ENCODE results near the gene GOLM1.

Gene GOLM1

DNA sequence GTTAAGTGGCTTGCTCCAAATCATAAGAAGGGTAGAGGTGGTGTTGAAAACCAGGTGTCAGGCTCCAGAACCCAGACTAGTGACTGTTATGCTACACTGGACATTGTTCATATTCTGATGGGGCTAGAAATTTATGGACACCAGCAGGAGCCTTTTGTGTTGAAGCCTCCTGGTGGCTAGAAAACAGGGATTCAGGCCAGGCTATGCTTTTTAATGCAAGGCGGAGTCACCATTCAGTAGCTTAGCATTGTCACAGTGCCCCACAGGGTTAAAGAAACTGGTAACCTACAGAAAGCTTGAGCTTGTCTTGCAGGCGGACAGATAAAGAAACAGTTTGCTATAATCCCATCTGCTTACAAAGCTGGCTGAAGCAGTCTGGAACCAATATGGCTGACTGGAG, 23.0 kb upstream of the GOLM1 start:
- Histone ChIP-seq H3K36me3 (ENCODE audit: control insufficient read depth, insufficient read depth, low read length) (no peaks in the 10 kb centered on the region), H3K79me2 (no peaks in the 10 kb centered on the region), H3K4me1 (no peaks in the 10 kb centered on the region), H3K27me3 (ENCODE audit: control insufficient read depth, insufficient read depth, low read length) (no peaks in the 10 kb centered on the region), H2AFZ (no peak overlapping the region), H3K9ac (no peak overlapping the region), H3K9me3 (ENCODE audit: control insufficient read depth, low read length) (no peaks in the 10 kb centered on the region), H3K27ac (no peak overlapping the region), H3K4me3 (ENCODE audit: low read depth, low read length) (no peak overlapping the region), H3K4me2 (ENCODE audit: low read length) (no peak overlapping the region)
- TF ChIP-seq, protein P1, sequence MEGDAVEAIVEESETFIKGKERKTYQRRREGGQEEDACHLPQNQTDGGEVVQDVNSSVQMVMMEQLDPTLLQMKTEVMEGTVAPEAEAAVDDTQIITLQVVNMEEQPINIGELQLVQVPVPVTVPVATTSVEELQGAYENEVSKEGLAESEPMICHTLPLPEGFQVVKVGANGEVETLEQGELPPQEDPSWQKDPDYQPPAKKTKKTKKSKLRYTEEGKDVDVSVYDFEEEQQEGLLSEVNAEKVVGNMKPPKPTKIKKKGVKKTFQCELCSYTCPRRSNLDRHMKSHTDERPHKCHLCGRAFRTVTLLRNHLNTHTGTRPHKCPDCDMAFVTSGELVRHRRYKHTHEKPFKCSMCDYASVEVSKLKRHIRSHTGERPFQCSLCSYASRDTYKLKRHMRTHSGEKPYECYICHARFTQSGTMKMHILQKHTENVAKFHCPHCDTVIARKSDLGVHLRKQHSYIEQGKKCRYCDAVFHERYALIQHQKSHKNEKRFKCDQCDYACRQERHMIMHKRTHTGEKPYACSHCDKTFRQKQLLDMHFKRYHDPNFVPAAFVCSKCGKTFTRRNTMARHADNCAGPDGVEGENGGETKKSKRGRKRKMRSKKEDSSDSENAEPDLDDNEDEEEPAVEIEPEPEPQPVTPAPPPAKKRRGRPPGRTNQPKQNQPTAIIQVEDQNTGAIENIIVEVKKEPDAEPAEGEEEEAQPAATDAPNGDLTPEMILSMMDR (IDR thresholded peaks at IDR 0.05): no peak

DNA sequence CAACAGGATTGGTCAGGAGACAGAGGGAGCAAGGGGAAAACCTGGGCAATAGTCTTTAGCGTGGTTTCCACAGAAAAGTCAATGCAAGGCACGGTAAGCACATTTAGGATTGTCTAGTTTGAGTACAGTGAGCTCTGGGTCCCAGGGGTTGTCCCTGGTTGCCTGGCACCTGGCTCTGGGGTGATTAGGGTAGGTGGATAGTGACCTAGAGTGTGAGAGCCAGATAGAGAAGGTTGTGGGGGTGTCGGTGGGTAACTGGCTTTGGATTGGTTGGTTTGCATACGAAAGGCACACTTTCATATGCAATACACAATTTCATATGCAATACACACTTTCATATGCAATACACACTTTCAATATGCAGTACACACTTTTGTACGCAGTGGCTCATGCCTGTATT, 20.1 kb upstream of the GOLM1 start:
- no peak overlapping the region for H3K4me2 ChIP-seq (ENCODE audit: low read length)
- no peak overlapping the region for H3K4me3 ChIP-seq (ENCODE audit: low read depth, low read length)
- no peaks in the 10 kb centered on the region for H3K9me3 ChIP-seq (ENCODE audit: control insufficient read depth, low read length)
- TF ChIP-seq, protein P1 (IDR thresholded peaks at IDR 0.05): no peak
- H3K27me3 ChIP-seq (ENCODE audit: control insufficient read depth, insufficient read depth, low read length): no peaks in the 10 kb centered on the region
- no peaks in the 10 kb centered on the region for H3K4me1 ChIP-seq
- H3K79me2 ChIP-seq: no peaks in the 10 kb centered on the region
- no peaks in the 10 kb centered on the region for H3K36me3 ChIP-seq (ENCODE audit: control insufficient read depth, insufficient read depth, low read length)
- H3K9ac ChIP-seq: no peak overlapping the region
- no peak overlapping the region for H3K27ac ChIP-seq
- no peak overlapping the region for H2AFZ ChIP-seq

DNA sequence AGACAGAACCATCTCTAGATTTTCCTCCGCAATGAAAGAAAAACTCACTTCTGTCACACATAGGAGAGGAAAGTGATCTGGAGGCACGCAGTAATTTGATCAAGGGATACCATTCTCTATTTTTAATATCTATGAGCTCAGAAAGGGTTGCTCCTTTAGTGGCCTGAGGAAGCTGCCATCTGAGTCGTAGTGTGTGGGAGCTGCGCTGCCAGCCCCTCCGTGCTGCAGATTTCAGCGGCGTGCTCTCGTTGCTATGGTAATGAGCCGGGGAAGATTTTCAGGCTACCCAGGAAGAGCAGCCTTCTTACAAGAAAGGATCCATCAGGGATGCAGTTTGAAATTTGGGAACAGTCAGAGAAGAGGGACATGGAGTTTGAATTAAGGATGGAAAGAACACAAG, 17.1 kb upstream of the GOLM1 start:
- no peak overlapping the region for H3K9ac ChIP-seq
- TF ChIP-seq, protein P1 (IDR thresholded peaks at IDR 0.05): no peak
- H3K4me1 ChIP-seq: no peaks in the 10 kb centered on the region
- H3K9me3 ChIP-seq (ENCODE audit: control insufficient read depth, low read length): no peaks in the 10 kb centered on the region
- no peak overlapping the region for H3K4me2 ChIP-seq (ENCODE audit: low read length)
- no peak overlapping the region for H3K27ac ChIP-seq
- no peaks in the 10 kb centered on the region for H3K79me2 ChIP-seq
- no peak overlapping the region for H2AFZ ChIP-seq
- no peaks in the 10 kb centered on the region for H3K27me3 ChIP-seq (ENCODE audit: control insufficient read depth, insufficient read depth, low read length)
- H3K4me3 ChIP-seq (ENCODE audit: low read depth, low read length): no peak overlapping the region
- no peaks in the 10 kb centered on the region for H3K36me3 ChIP-seq (ENCODE audit: control insufficient read depth, insufficient read depth, low read length)

DNA sequence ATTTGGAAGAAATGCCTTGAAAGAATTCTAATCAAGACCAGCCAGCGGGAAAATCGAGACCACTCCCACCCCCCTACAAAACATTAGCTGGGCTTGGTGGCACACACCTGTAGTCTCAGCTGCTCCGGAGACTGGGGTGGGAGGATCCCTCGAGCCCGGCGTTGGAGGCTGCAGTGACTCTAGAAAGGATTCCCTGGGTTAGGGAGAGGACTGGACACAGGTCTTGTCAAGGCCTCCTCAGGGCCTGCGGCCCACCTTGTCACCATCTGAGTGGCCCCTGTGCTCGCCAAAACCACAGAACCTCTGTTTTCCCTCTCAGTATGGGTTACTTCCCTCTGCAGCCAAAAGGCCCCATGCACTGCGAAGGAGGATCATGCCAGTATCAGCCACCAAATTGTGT, 16.5 kb upstream of the GOLM1 start:
- Histone ChIP-seq H3K36me3 (ENCODE audit: control insufficient read depth, insufficient read depth, low read length) (no peaks in the 10 kb centered on the region), H3K4me2 (ENCODE audit: low read length) (no peak overlapping the region), H2AFZ (no peak overlapping the region), H3K9me3 (ENCODE audit: control insufficient read depth, low read length) (no peaks in the 10 kb centered on the region), H3K9ac (no peak overlapping the region), H3K27me3 (ENCODE audit: control insufficient read depth, insufficient read depth, low read length) (no peaks in the 10 kb centered on the region), H3K27ac (no peak overlapping the region), H3K79me2 (no peaks in the 10 kb centered on the region), H3K4me3 (ENCODE audit: low read depth, low read length) (no peak overlapping the region), H3K4me1 (no peaks in the 10 kb centered on the region)
- TF ChIP-seq, protein P1 (IDR thresholded peaks at IDR 0.05): no peak

DNA sequence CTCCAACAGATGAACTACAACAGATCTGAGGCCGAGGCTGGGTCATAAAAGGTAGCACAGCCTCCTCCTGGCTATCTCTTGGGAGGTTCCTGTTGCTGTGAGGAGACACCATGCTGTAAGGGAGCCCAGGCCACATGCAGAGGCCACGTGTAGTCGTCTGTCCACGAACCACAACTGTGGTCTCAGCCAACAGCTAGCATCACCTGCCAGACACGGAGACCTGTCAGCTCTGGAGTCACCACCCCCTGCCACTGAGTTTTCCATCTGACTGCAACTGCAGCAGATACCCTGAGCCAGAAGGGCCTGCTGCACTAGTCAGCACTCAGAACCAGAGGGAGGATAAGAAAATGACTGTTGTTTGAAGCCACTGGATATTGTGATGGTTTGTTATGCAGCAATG, 12.7 kb upstream of the GOLM1 start:
- Histone ChIP-seq H3K4me1 (no peaks in the 10 kb centered on the region), H3K9me3 (ENCODE audit: control insufficient read depth, low read length) (no peaks in the 10 kb centered on the region), H3K27me3 (ENCODE audit: control insufficient read depth, insufficient read depth, low read length) (no peaks in the 10 kb centered on the region), H3K27ac (no peak overlapping the region), H3K4me2 (ENCODE audit: low read length) (no peak overlapping the region), H3K79me2 (no peaks in the 10 kb centered on the region), H3K4me3 (ENCODE audit: low read depth, low read length) (no peak overlapping the region), H3K9ac (no peak overlapping the region), H3K36me3 (ENCODE audit: control insufficient read depth, insufficient read depth, low read length) (no peaks in the 10 kb centered on the region), H2AFZ (no peak overlapping the region)
- TF ChIP-seq, protein P1 (IDR thresholded peaks at IDR 0.05): no peak
